ENCODE data around the gene HAL. TPM values are rescaled to one million over a fixed set of nuclear protein-coding genes. Genes with fewer than 3 reads are reported as not detected.

The HAL gene
- total and polyA plus RNA-seq, 2 of the 13 experiments (the other 11 are each of a cell fraction or from before 2014, with no cell fraction given) = 0.89 to 37.8 TPM

DNA sequence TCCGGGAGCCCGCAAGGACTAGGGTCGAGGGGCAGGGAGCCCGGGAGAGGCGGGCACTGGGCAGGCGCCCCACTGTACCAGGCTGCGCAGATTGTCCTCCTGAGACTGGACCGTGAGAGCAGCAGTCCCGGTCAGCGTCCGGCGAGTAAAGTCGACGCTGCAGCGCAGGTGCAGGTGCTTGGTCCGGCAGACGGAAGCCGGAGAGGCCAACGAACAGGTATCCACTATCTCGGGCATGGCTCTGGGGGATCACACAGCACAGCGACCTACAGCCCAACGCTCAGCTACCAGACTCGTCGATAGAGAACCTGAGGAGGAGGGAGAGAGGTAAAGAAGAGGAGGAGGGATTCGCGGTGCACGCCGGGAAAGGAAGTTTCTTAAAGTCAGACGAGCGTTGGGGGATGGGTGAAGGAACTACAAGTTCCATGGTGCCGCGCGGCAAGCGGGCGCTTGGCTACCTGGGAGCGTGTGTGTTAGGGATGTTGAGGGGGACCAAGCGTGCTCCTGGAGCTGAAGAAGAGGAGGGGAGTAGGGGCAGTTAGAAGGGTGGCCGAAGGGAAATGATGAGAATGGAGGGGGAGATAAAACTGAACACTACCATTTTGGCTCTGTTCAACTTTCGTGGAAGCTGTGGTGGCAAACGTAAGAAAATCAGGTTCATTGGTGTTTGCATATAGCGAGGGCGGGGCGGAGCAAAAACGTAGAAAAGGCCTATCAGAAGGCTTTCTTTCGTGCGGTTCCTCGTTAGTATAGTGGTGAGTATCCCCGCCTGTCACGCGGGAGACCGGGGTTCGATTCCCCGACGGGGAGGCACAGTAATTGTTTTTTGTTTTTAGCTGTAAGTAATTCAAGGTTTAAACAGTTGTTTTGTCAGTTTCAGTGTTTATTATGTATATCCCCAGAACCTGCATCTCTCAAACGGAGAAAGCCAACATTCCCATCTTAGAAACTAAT, 39.4 kb upstream of the HAL start, which contains the start of gene LTA4H:
Gene LTA4H, minus strand, starts transcription at position 305 of the 954 bp plus-strand sequence. Its CDS starts 68 bp downstream, at position 237.
- POLR2A ChIA-PET = interaction anchor here (0.8 to 1.7 kb wide), 7 partner anchors 13 to 562 kb away, joined by 3 to 5 read pairs (median 4); partner anchors contain the start of genes CCDC38, CDK17, HAL and METAP2
- BruUV-seq (replicated peaks) = no TSS peak
- Histone ChIP-seq H3K4me3 (replicated peaks in 1 of 3; ENCODE audit: insufficient read depth in 1 of 3, low read depth in 2 of 3, low read length in 3 of 3) (peak within 1 kb of the TSS; percentile 92 to 99 (median 93)), H3K4me2 (ENCODE audit: low read depth, low read length) (peak within 1 kb of the TSS; percentile 73), H3K9me3 (ENCODE audit: low read length) (no peaks in the 10 kb centered on the region), H4K20me1 (ENCODE audit: insufficient read depth, low read length) (no peaks in the 10 kb centered on the region), H3K4me1 (ENCODE audit: insufficient read depth, low read length) (peaks cover 29% of the 10 kb centered on the region), H3K27ac (ENCODE audit: extremely low read length, insufficient read depth, low read length) (peak within 1 kb of the TSS; percentile 63), H3K27me3 (ENCODE audit: control insufficient read depth in 1 of 2, insufficient read depth in 2 of 2, low read length in 2 of 2) (peaks cover 0 to 4% of the 10 kb centered on the region in 2 experiments; a peak in 1 of 5 replicates), H3K36me3 (replicated peaks in 1 of 2; ENCODE audit: control insufficient read depth in 1 of 2, insufficient read depth in 2 of 2, low read length in 2 of 2) (no peaks in the 10 kb centered on the region), H2AFZ (ENCODE audit: low read length) (peak within 1 kb of the TSS; percentile 98), H3K79me2 (ENCODE audit: insufficient read depth, low read length) (peaks cover 14% of the 10 kb centered on the region), H3K9ac (ENCODE audit: insufficient read depth, low read depth, low read length) (peak within 1 kb of the TSS; percentile 74)
- CTCF ChIA-PET (ENCODE audit: low intra/inter-chr PET ratio, low total read pairs) = no interaction called here
- in situ Hi-C loops (cut with HindIII; ENCODE audit: extremely low pct_ligation_motif_present, low pct_unique_long_range_greater_than_20kb) = no loop called here
- 1% methylated on average over 49 of the region's 55 CpGs for WGBS (ENCODE audit: low lambda C conversion rate)
- FAIRE-seq (peak; percentile 60), ATAC-seq (peak; percentile 92), DNase-seq (ENCODE audit: low spot score) (peak; percentile 97)
- intact Hi-C loops (cut with micrococcal nuclease; ENCODE audit: unreplicated experiment) = no loop called here
- no peak for TF ChIP-seq SOX6 (IDR thresholded peaks at IDR 0.05)
- peak; percentile 53 for TF ChIP-seq SOX6 (CRISPR knock-in tag; IDR thresholded peaks at IDR 0.05)
- no peak; the same call in 1 of the 2 replicates for TF ChIP-seq EEA1 (CRISPR knock-in tag; IDR thresholded peaks at IDR 0.05; ENCODE audit: borderline replicate concordance)
- no peak for TF ChIP-seq FOXA1 (IDR thresholded peaks at IDR 0.05)
- TF ChIP-seq FOXA1 (CRISPR knock-in tag; IDR thresholded peaks at IDR 0.05) = peak; percentile 28
- TF ChIP-seq, protein P1, sequence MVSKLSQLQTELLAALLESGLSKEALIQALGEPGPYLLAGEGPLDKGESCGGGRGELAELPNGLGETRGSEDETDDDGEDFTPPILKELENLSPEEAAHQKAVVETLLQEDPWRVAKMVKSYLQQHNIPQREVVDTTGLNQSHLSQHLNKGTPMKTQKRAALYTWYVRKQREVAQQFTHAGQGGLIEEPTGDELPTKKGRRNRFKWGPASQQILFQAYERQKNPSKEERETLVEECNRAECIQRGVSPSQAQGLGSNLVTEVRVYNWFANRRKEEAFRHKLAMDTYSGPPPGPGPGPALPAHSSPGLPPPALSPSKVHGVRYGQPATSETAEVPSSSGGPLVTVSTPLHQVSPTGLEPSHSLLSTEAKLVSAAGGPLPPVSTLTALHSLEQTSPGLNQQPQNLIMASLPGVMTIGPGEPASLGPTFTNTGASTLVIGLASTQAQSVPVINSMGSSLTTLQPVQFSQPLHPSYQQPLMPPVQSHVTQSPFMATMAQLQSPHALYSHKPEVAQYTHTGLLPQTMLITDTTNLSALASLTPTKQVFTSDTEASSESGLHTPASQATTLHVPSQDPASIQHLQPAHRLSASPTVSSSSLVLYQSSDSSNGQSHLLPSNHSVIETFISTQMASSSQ (IDR thresholded peaks at IDR 0.05; ENCODE audit: low read depth) = no peak
- TF ChIP-seq, protein P1 (CRISPR knock-in tag; IDR thresholded peaks at IDR 0.05; ENCODE audit: borderline replicate concordance) = no peak; the same call in 1 of the 2 replicates
- no peak for TF ChIP-seq NFATC3 (CRISPR knock-in tag; IDR thresholded peaks at IDR 0.05)
- no peak for TF ChIP-seq ZNF30 (CRISPR knock-in tag; IDR thresholded peaks at IDR 0.05)
- no peak for TF ChIP-seq ZNF577 (CRISPR knock-in tag; IDR thresholded peaks at IDR 0.05; ENCODE audit: borderline replicate concordance, low read depth)
- TF ChIP-seq ZNF564 (CRISPR knock-in tag; IDR thresholded peaks at IDR 0.05) = no peak
- no peak for TF ChIP-seq HMGA1 (CRISPR knock-in tag; conservative IDR thresholded peaks at IDR 0.05)
- peak; percentile 29; the same call in 1 of the 2 replicates for TF ChIP-seq JUNB (CRISPR knock-in tag; IDR thresholded peaks at IDR 0.05; ENCODE audit: borderline replicate concordance)
- TF ChIP-seq ATAD3A (CRISPR knock-in tag; IDR thresholded peaks at IDR 0.05) = no peak
- TF ChIP-seq STAG1 (CRISPR knock-in tag; IDR thresholded peaks at IDR 0.05) = no peak
- TF ChIP-seq ZBTB38 (CRISPR knock-in tag; IDR thresholded peaks at IDR 0.05) = no peak
- no peak for TF ChIP-seq RFX1 (IDR thresholded peaks at IDR 0.05)
